ENCODE data around the gene RUFY4.

The RUFY4 gene

GRCh38 chr2:218079943-218080913, 11.2 kb downstream of the RUFY4 start:
- Histone ChIP-seq H3K36me3 (ENCODE audit: control insufficient read depth, insufficient read depth, low read length) (no peaks in the 10 kb centered on the region), H3K27me3 (replicated peaks; ENCODE audit: control insufficient read depth, insufficient read depth, low read length) (no peaks in the 10 kb centered on the region), H3K4me3 (replicated peaks; ENCODE audit: low read depth, low read length) (no peak overlapping the region)
- no peak for DNase-seq (ENCODE audit: extremely low read depth, insufficient read length)
- no peak for TF ChIP-seq CTCF (IDR thresholded peaks at IDR 0.05; ENCODE audit: insufficient read depth, low read length, poor library complexity, severe bottlenecking)

- TF ChIP-seq CTCF (IDR thresholded peaks at IDR 0.05; ENCODE audit: insufficient read depth, low read length, poor library complexity, severe bottlenecking) = no peak
- DNase-seq (ENCODE audit: extremely low read depth, insufficient read length) = peak; percentile 56
Measured at GRCh38 chr2:218081063-218081462, 12.0 kb downstream of the RUFY4 start.

GRCh38 chr2:218081695-218082094, 12.6 kb downstream of the RUFY4 start:
- no peak for TF ChIP-seq CTCF (IDR thresholded peaks at IDR 0.05; ENCODE audit: insufficient read depth, low read length, poor library complexity, severe bottlenecking)
- no peak overlapping the region for H3K4me3 ChIP-seq (replicated peaks; ENCODE audit: low read depth, low read length)
- no peaks in the 10 kb centered on the region for H3K36me3 ChIP-seq (ENCODE audit: control insufficient read depth, insufficient read depth, low read length)
- DNase-seq (ENCODE audit: extremely low read depth, insufficient read length) = no peak
- H3K27me3 ChIP-seq (replicated peaks; ENCODE audit: control insufficient read depth, insufficient read depth, low read length) = no peaks in the 10 kb centered on the region

More at GRCh38 chr2:218081063-218081462, 12.0 kb downstream of the RUFY4 start:
- H3K36me3 ChIP-seq (ENCODE audit: control insufficient read depth, insufficient read depth, low read length) = no peaks in the 10 kb centered on the region
- H3K27me3 ChIP-seq (replicated peaks; ENCODE audit: control insufficient read depth, insufficient read depth, low read length) = no peaks in the 10 kb centered on the region
- no peak overlapping the region for H3K4me3 ChIP-seq (replicated peaks; ENCODE audit: low read depth, low read length)

- Histone ChIP-seq H3K36me3 (ENCODE audit: control insufficient read depth, insufficient read depth, low read length) (no peaks in the 10 kb centered on the region), H3K27me3 (replicated peaks; ENCODE audit: control insufficient read depth, insufficient read depth, low read length) (no peaks in the 10 kb centered on the region), H3K4me3 (replicated peaks; ENCODE audit: low read depth, low read length) (no peak overlapping the region)
- no peak for TF ChIP-seq CTCF (IDR thresholded peaks at IDR 0.05; ENCODE audit: insufficient read depth, low read length, poor library complexity, severe bottlenecking)
- DNase-seq (ENCODE audit: extremely low read depth, insufficient read length) = no peak
Measured at GRCh38 chr2:218082586-218083351, 13.7 kb downstream of the RUFY4 start.

GRCh38 chr2:218083352-218083676, 14.3 kb downstream of the RUFY4 start:
- DNase-seq (ENCODE audit: extremely low read depth, insufficient read length) = no peak
- no peak for TF ChIP-seq CTCF (IDR thresholded peaks at IDR 0.05; ENCODE audit: insufficient read depth, low read length, poor library complexity, severe bottlenecking)
- Histone ChIP-seq H3K36me3 (ENCODE audit: control insufficient read depth, insufficient read depth, low read length) (no peaks in the 10 kb centered on the region), H3K4me3 (replicated peaks; ENCODE audit: low read depth, low read length) (no peak overlapping the region), H3K27me3 (replicated peaks; ENCODE audit: control insufficient read depth, insufficient read depth, low read length) (no peaks in the 10 kb centered on the region)
